H1 (cell line): ENCODE data around the gene CAPZA3. TPM values are rescaled to one million over a fixed set of nuclear protein-coding genes. Genes with fewer than 3 reads are reported as not detected.

Source experiments
- CTCF ChIA-PET: fragments of 300-600 bp; sonication (Branson Sonifier 250); formaldehyde crosslinking; loops from one replicate; lab custom pipeline; 2021; ENCODE audit not compliant: partially characterized antibody; lab: Charles Lee
- POLR2A ChIA-PET: fragments of 300-600 bp; sonication (Branson Sonifier 250); formaldehyde crosslinking; loops from one replicate; lab custom pipeline; 2021; ENCODE audit warnings: inconsistent platforms; ENCODE audit not compliant: partially characterized antibody; lab: Charles Lee
- DNase-seq, 2 experiments: peaks; one replicate each; pipeline versions ENCODE4 v3.0.0 to v3.0.0-alpha.2; 2010 to 2022; ENCODE audit warnings: low spot score in 2 of 2, low read depth in 1 of 2, mixed read lengths in 1 of 2
- FAIRE-seq: peaks from 2 replicates; lab custom pipeline; 2011; peaks lifted over from hg19 to GRCh38; lab: Jason Lieb, UNC
- H2AFZ ChIP-seq: 2 replicates; pipeline ENCODE4 v1.8.1; 2012; ENCODE audit warnings: low read length, inconsistent platforms
- H2AK5ac ChIP-seq: 2 replicates; pipeline ENCODE4 v1.6.1; 2013; ENCODE audit warnings: low read depth, low read length
- H2BK120ac ChIP-seq: replicated peaks from 2 replicates; pipeline ENCODE3; 2013; ENCODE audit warnings: low read depth, low read length, inconsistent platforms
- H2BK12ac ChIP-seq: 2 replicates; pipeline ENCODE4 v1.6.1; 2013; ENCODE audit warnings: low read depth, low read length
- H2BK15ac ChIP-seq: 2 replicates; pipeline ENCODE4 v1.6.1; 2013; ENCODE audit warnings: low read length
- H2BK20ac ChIP-seq: 2 replicates; pipeline ENCODE4 v1.6.1; 2013; ENCODE audit warnings: low read length
- H2BK5ac ChIP-seq: 2 replicates; pipeline ENCODE4 v1.6.1; 2013; ENCODE audit warnings: low read depth, low read length
- H3K14ac ChIP-seq: 2 replicates; pipeline ENCODE4 v1.6.1; 2013; ENCODE audit warnings: inconsistent platforms; ENCODE audit not compliant: insufficient read length
- H3K18ac ChIP-seq: 2 replicates; pipeline ENCODE4 v1.6.1; 2013; ENCODE audit warnings: low read length; ENCODE audit errors: extremely low read depth
- H3K23ac ChIP-seq: 2 replicates; pipeline ENCODE4 v1.6.1; 2013; ENCODE audit warnings: inconsistent platforms; ENCODE audit not compliant: insufficient read length
- H3K23me2 ChIP-seq: 2 replicates; pipeline ENCODE4 v1.6.1; 2013; ENCODE audit warnings: low read depth, low read length
- H3K27ac ChIP-seq: 2 replicates; pipeline ENCODE4 v1.6.1; 2011; ENCODE audit warnings: low read depth, low read length, inconsistent platforms
- H3K27me3 ChIP-seq, 4 experiments: replicated peaks in 1 of 4; 1 replicate in 1 of 4; 2 replicates in 3 of 4; pipeline versions ENCODE4 v1.6.1 to v1.8.1; 2011 to 2013; ENCODE audit warnings: low read length in 3 of 4, mild to moderate bottlenecking in 3 of 4, inconsistent platforms in 2 of 4, mixed read lengths in 2 of 4, moderate library complexity in 1 of 4; ENCODE audit not compliant: control insufficient read depth in 3 of 4, insufficient read depth in 3 of 4; ENCODE audit errors: extremely low read depth in 1 of 4
- H3K36me3 ChIP-seq, 4 experiments: 2 replicates each; pipeline versions ENCODE4 v1.6.1 to v1.8.1; 2011 to 2013; ENCODE audit warnings: mild to moderate bottlenecking in 4 of 4, low read length in 3 of 4, moderate library complexity in 2 of 4, control low read depth in 1 of 4, inconsistent platforms in 1 of 4; ENCODE audit not compliant: insufficient read depth in 4 of 4, control insufficient read depth in 2 of 4
- H3K4ac ChIP-seq: replicated peaks from 2 replicates; pipeline ENCODE3; 2013; ENCODE audit warnings: low read length, low read depth, mixed read lengths, inconsistent platforms; ENCODE audit not compliant: insufficient read length
- H3K4me1 ChIP-seq, 4 experiments: replicated peaks in 1 of 4; 1 replicate in 1 of 4; 2 replicates in 3 of 4; pipeline versions ENCODE4 v1.6.1 to v1.8.1; 2011 to 2013; ENCODE audit warnings: low read length in 3 of 4, inconsistent platforms in 2 of 4, mixed read lengths in 1 of 4; ENCODE audit not compliant: insufficient read depth in 4 of 4, control insufficient read depth in 3 of 4
- H3K4me2 ChIP-seq, 2 experiments: 2 replicates each; pipeline versions ENCODE4 v1.6.1 to v1.8.1; 2011 to 2013; ENCODE audit warnings: low read depth in 2 of 2, low read length in 2 of 2, control low read depth in 1 of 2, inconsistent platforms in 1 of 2, mild to moderate bottlenecking in 1 of 2; ENCODE audit not compliant: insufficient read depth in 1 of 2
- H3K4me3 ChIP-seq, 4 experiments: fragments of 200-600, 300-600 bp in 1 of 4; sonication (generic), shearing (Covaris generic), sonication (Bioruptor Twin) in 1 of 4; 2 replicates each; pipeline versions ENCODE4 v1.5.1 to v1.8.1; 2011 to 2016; ENCODE audit warnings: low read length in 4 of 4, low read depth in 3 of 4, control low read depth in 2 of 4, inconsistent platforms in 2 of 4, mild to moderate bottlenecking in 2 of 4, mixed read lengths in 1 of 4, moderate library complexity in 1 of 4; ENCODE audit not compliant: insufficient read depth in 2 of 4; ENCODE audit errors: extremely low read depth in 1 of 4
- H3K56ac ChIP-seq: replicated peaks from 2 replicates; pipeline ENCODE3; 2013; ENCODE audit warnings: low read depth, mild to moderate bottlenecking, mixed read lengths, low read length, inconsistent platforms; ENCODE audit not compliant: insufficient read length
- H3K79me1 ChIP-seq: 2 replicates; pipeline ENCODE4 v1.6.1; 2013; ENCODE audit warnings: low read depth, low read length, control low read depth
- H3K79me2 ChIP-seq, 2 experiments: 2 replicates each; pipeline versions ENCODE4 v1.6.1 to v1.8.1; 2012 to 2013; ENCODE audit warnings: low read length in 2 of 2, mild to moderate bottlenecking in 2 of 2, inconsistent platforms in 1 of 2; ENCODE audit not compliant: insufficient read depth in 2 of 2, control insufficient read depth in 1 of 2
- H3K9ac ChIP-seq, 4 experiments: replicated peaks in 1 of 4; 1 replicate in 1 of 4; 2 replicates in 3 of 4; pipeline versions ENCODE4 v1.6.1 to v1.8.1; 2011 to 2013; ENCODE audit warnings: low read depth in 3 of 4, low read length in 3 of 4, control low read depth in 2 of 4, mild to moderate bottlenecking in 2 of 4, moderate library complexity in 2 of 4, inconsistent platforms in 1 of 4; ENCODE audit errors: extremely low read depth in 1 of 4
- H3K9me3 ChIP-seq, 2 experiments: 2 replicates each; pipeline versions ENCODE4 v1.6.1 to v1.8.1; 2012 to 2013; ENCODE audit warnings: mild to moderate bottlenecking in 2 of 2, moderate library complexity in 2 of 2, control low read depth in 1 of 2, inconsistent platforms in 1 of 2, low read depth in 1 of 2, low read length in 1 of 2, mixed read lengths in 1 of 2; ENCODE audit not compliant: insufficient read depth in 2 of 2
- H4K20me1 ChIP-seq, 2 experiments: replicated peaks in 1 of 2; 2 replicates each; pipeline versions ENCODE3 to v1.8.1; 2011 to 2013; ENCODE audit warnings: inconsistent platforms in 2 of 2, low read length in 2 of 2, mild to moderate bottlenecking in 1 of 2; ENCODE audit not compliant: insufficient read depth in 2 of 2, control insufficient read depth in 1 of 2
- H4K5ac ChIP-seq: 2 replicates; pipeline ENCODE4 v1.6.1; 2013; ENCODE audit warnings: low read length, low read depth, mixed read lengths, inconsistent platforms; ENCODE audit not compliant: insufficient read length
- H4K8ac ChIP-seq: 2 replicates; pipeline ENCODE4 v1.8.0; 2013; ENCODE audit warnings: mild to moderate bottlenecking, moderate library complexity, low read length, inconsistent platforms; ENCODE audit not compliant: insufficient read depth; ENCODE audit errors: extremely low read depth
- H4K91ac ChIP-seq: replicated peaks from 2 replicates; pipeline ENCODE3; 2013; ENCODE audit warnings: low read length, mixed read lengths, inconsistent platforms; ENCODE audit not compliant: insufficient read length
- CBX8 ChIP-seq: fragments of 300-800, 300-1000 bp; sonication (generic); IDR thresholded peaks from 2 replicates; pipeline ENCODE4 v1.7.1; 2016; ENCODE audit warnings: low read depth, low read length, borderline replicate concordance
- JUN ChIP-seq: IDR thresholded peaks from 2 replicates; pipeline ENCODE4 v1.6.1; 2011; ENCODE audit warnings: low read depth, mild to moderate bottlenecking, improper control_type of control experiment, low read length
- PHF8 ChIP-seq: fragments of 200-600 bp; sonication (generic); conservative IDR thresholded peaks from 2 replicates; pipeline ENCODE4 v1.7.1; 2012; ENCODE audit warnings: low read depth, mild to moderate bottlenecking, inconsistent platforms, low read length, moderate library complexity
- POLR2A ChIP-seq, 2 experiments: IDR thresholded peaks; 1 replicate in 1 of 2; 2 replicates in 1 of 2; pipeline ENCODE4 v1.6.1; 2011; ENCODE audit warnings: low read depth in 2 of 2, low read length in 2 of 2, mild to moderate bottlenecking in 2 of 2; ENCODE audit errors: control extremely low read depth in 1 of 2
- RXRA ChIP-seq: IDR thresholded peaks from 2 replicates; pipeline ENCODE4 v1.6.1; 2011; ENCODE audit warnings: low read depth, mild to moderate bottlenecking, low read length, moderate library complexity; ENCODE audit not compliant: insufficient read depth
- SAP30 ChIP-seq: fragments of 300-600 bp; sonication (generic); IDR thresholded peaks from 2 replicates; pipeline ENCODE4 v1.7.1; 2012; ENCODE audit warnings: low read length, moderate library complexity, mild to moderate bottlenecking, inconsistent platforms; ENCODE audit not compliant: insufficient read depth, insufficient replicate concordance
- SIRT6 ChIP-seq: IDR thresholded peaks from one replicate; pipeline ENCODE4 v1.7.1; 2012; ENCODE audit warnings: low read length, inconsistent platforms
- SRF ChIP-seq: IDR thresholded peaks from 2 replicates; pipeline ENCODE4 v1.6.1; 2011; ENCODE audit warnings: mild to moderate bottlenecking, low read depth, low read length, moderate library complexity
- TAF1 ChIP-seq: IDR thresholded peaks from 2 replicates; pipeline ENCODE4 v1.6.1; 2011; ENCODE audit warnings: mild to moderate bottlenecking, low read depth, low read length
- TBP ChIP-seq: IDR thresholded peaks from 2 replicates; pipeline ENCODE4 v1.6.1; 2011; ENCODE audit warnings: low read depth, low read length, improper control_type of control experiment
- WGBS, 2 experiments: shearing (Covaris generic) in 1 of 2; methylation state at CpG; one replicate each; pipeline versions ENCODE4 v1.1.6 to v1.1.7; 2013 to 2015; ENCODE audit warnings: low lambda C conversion rate in 2 of 2, mixed read lengths in 2 of 2, inconsistent platforms in 1 of 2, low coverage in 1 of 2, missing lambda C conversion rate in 1 of 2; ENCODE audit not compliant: insufficient replicate concordance in 2 of 2, insufficient coverage in 1 of 2, insufficient read length in 1 of 2; ENCODE audit errors: extremely low coverage in 1 of 2, missing lambda C conversion rate in 1 of 2; 5-methylcytosine and 5-hydroxymethylcytosine counted together
- polyA plus RNA-seq, 7 experiments: library from polyadenylated mRNA; depleted of rRNA in 3 of 7; stranded (reverse) in 5 of 7; unstranded in 2 of 7; fragments of >200 nt in 5 of 7; fragments of 200-250 nt in 2 of 7; gene quantifications; 1 replicate in 5 of 7; 2 replicates in 1 of 7; 4 replicates in 1 of 7; pipeline versions ENCODE4 v1.2.1 to v1.2.3, GENCODE V29; 2011 to 2013; ENCODE audit warnings: missing spikeins in 2 of 7, mixed read lengths in 2 of 7
- total RNA-seq: library from RNA; stranded (reverse); fragmentation: NEBNext Ultra II Directional; extraction: Animal tissue kit (Norgen Biotek cat#: 25700); gene quantifications from 2 replicates; pipeline ENCODE4 v1.2.1, GENCODE V29; 2021

Gene CAPZA3
- total and polyA plus RNA-seq, 2 of the 8 experiments (the other 6 are each of a cell fraction or from before 2014, with no cell fraction given) = not detected

DNA sequence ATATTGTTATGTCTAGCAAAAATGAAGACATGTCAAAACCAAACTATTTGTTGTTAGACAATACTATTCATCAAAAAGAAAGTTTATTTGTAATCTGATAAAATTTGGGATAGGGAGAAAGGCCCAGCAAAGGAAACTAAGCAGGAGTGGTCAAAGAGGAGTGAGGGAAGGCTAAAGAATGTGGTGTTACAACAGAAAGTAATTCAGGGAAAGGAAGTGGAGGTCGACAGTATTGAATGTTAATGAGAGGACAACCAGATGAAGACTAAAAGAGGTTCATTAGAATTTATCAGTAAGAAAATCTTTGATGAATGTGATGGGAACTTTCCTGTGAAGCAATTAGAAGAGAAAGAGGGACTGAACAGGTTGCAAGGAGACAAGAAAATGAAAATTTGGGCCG lies 34.0 kb upstream of the CAPZA3 start:
- WGBS, 2 experiments = 80% methylated on average over 2 of the region's 2 CpGs; no CpG with 5 or more reads in 1 of the 2 experiments
- H3K79me1 ChIP-seq = no peaks in the 10 kb centered on the region
- H3K27me3 ChIP-seq = no peaks in the 10 kb centered on the region
- TF ChIP-seq PHF8 = no peak
- no peak for TF ChIP-seq CBX8
- TF ChIP-seq SAP30 = no peak
- no peak for TF ChIP-seq POLR2A (IDR thresholded peaks at IDR 0.05; ENCODE audit: control extremely low read depth in 1 of 2, low read depth in 2 of 2, low read length in 2 of 2)
- no peak for TF ChIP-seq SIRT6
- TF ChIP-seq TBP = no peak
- TF ChIP-seq RXRA = no peak
- no peak for TF ChIP-seq TAF1
- no peak for TF ChIP-seq JUN
- TF ChIP-seq SRF = no peak
- POLR2A ChIA-PET = no interaction called here
- no peak overlapping the region for H2BK20ac ChIP-seq
- H3K4ac ChIP-seq = no peak overlapping the region
- no peak overlapping the region for H3K23ac ChIP-seq
- H2BK5ac ChIP-seq = no peak overlapping the region
- no peak overlapping the region for H3K4me3 ChIP-seq
- H3K23me2 ChIP-seq = no peaks in the 10 kb centered on the region
- H4K91ac ChIP-seq = no peak overlapping the region
- no peak overlapping the region for H2AK5ac ChIP-seq
- CTCF ChIA-PET = no interaction called here
- no peak overlapping the region for H2AFZ ChIP-seq
- no peak overlapping the region for H4K8ac ChIP-seq
- DNase-seq (no peak), FAIRE-seq (no peak)
- H3K4me2 ChIP-seq = no peak overlapping the region
- no peak overlapping the region for H3K56ac ChIP-seq
- no peak overlapping the region for H2BK15ac ChIP-seq
- no peak overlapping the region for H3K14ac ChIP-seq
- peaks cover 0 to 4% of the 10 kb centered on the region in 2 experiments; a peak in 1 of 4 replicates for H3K9me3 ChIP-seq
- H2BK12ac ChIP-seq = no peak overlapping the region
- H2BK120ac ChIP-seq = no peak overlapping the region
- H4K5ac ChIP-seq = no peak overlapping the region
- H3K9ac ChIP-seq = no peak overlapping the region
- H3K27ac ChIP-seq = no peak overlapping the region
- H3K4me1 ChIP-seq = no peaks in the 10 kb centered on the region
- no peaks in the 10 kb centered on the region for H3K36me3 ChIP-seq
- H3K79me2 ChIP-seq = no peaks in the 10 kb centered on the region
- H3K18ac ChIP-seq = no peak overlapping the region
- no peaks in the 10 kb centered on the region for H4K20me1 ChIP-seq
